HG03354 (cell line): ENCODE results near the gene CCND3.

Source experiments
- ATAC-seq: cut with Tn5 transposase; IDR thresholded peaks from one replicate; pipeline ENCODE4 v1.9.1; 2021; ENCODE audit warnings: mild to moderate bottlenecking; ENCODE audit not compliant: unreplicated experiment, poor library complexity, severe bottlenecking

Gene CCND3

DNA sequence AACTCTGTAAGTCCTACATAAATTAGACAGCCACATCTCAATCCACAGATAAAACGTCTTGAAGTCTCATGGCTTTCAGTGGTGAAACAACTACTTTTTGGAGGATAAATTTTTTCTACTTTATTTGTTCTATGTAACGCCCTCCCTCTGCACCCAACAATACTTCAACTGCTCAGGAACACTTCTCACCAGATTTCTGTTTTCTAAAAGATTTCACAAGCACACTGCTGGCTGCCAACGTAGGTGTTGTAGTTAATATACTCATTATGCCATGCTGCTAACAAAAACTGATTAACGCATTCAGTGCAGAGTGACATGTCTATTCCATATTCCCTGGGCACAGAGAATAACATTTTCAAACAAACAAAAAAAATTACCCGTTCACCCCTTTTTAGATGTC lies 56.7 kb downstream of the CCND3 start:
- no peak for ATAC-seq
